Stomach (tissue), 4 donors: ENCODE data around the gene DDIT3.

Experiments
- EP300 ChIP-seq: sonication (generic); formaldehyde crosslinking; IDR thresholded peaks from one replicate; pipeline ENCODE4 v1.6.1; 2017; ENCODE audit warnings: antibody characterized with exemption
- POLR2A ChIP-seq, 4 donors: fragments of 450-650 bp; IDR thresholded peaks; one replicate each; pipeline ENCODE4 v1.6.1; 2016; ENCODE audit warnings: antibody characterized with exemption in 4 of 4, control low read depth in 2 of 4, mild to moderate bottlenecking in 1 of 4, moderate library complexity in 1 of 4
- POLR2AphosphoS5 ChIP-seq, 3 donors: sonication (generic); formaldehyde crosslinking; IDR thresholded peaks; one replicate each; pipeline ENCODE4 v1.6.1; 2016; ENCODE audit warnings: antibody characterized with exemption in 3 of 3
- TF ChIP-seq, protein P1 (sequence below), 7 experiments: fragments of 450-650 bp in 4 of 7; fragments of 200-600 bp in 3 of 7; sonication (generic) in 3 of 7; IDR thresholded peaks; one replicate each; pipeline ENCODE4 v1.5.1; 2016 to 2019; ENCODE audit warnings: antibody characterized with exemption in 7 of 7, control low read depth in 2 of 7, mild to moderate bottlenecking in 1 of 7

DNA sequence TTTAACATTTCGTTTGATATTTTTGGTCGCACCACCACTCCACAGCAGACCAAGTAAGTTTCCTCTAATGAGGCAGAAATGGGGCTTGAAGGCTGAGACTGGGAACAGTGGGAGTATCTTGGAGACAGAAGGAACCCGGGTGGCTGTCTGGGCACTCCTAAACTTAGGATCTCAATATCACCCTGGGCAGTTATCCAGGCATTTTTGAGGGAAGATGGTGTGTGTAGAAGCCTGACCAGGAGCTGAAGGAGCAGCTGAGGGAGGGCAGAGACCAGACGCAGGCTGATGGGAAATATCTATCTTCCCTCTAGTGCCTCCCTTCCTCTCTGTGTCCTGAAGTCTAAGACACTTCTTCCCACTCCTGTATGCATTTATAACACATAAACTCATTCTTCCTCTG is 21.7 kb downstream of the DDIT3 start:
- TF ChIP-seq, protein P1, sequence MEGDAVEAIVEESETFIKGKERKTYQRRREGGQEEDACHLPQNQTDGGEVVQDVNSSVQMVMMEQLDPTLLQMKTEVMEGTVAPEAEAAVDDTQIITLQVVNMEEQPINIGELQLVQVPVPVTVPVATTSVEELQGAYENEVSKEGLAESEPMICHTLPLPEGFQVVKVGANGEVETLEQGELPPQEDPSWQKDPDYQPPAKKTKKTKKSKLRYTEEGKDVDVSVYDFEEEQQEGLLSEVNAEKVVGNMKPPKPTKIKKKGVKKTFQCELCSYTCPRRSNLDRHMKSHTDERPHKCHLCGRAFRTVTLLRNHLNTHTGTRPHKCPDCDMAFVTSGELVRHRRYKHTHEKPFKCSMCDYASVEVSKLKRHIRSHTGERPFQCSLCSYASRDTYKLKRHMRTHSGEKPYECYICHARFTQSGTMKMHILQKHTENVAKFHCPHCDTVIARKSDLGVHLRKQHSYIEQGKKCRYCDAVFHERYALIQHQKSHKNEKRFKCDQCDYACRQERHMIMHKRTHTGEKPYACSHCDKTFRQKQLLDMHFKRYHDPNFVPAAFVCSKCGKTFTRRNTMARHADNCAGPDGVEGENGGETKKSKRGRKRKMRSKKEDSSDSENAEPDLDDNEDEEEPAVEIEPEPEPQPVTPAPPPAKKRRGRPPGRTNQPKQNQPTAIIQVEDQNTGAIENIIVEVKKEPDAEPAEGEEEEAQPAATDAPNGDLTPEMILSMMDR (IDR thresholded peaks at IDR 0.05): no peak
- TF ChIP-seq POLR2AphosphoS5 (IDR thresholded peaks at IDR 0.05) (no peak), EP300 (no peak), POLR2A (IDR thresholded peaks at IDR 0.05) (no peak)
